Tibial nerve (tissue), 4 donors: ENCODE data around the gene KIF3A.

Experiments used
- CTCF ChIP-seq, 5 experiments: fragments of 200-600 bp in 3 of 5; fragments of 450-650 bp in 2 of 5; sonication (generic) in 3 of 5; IDR thresholded peaks; one replicate each; pipeline ENCODE4 v1.5.1; 2016 to 2019; ENCODE audit warnings: antibody characterized with exemption in 5 of 5, mild to moderate bottlenecking in 3 of 5, moderate library complexity in 2 of 5
- EP300 ChIP-seq, 2 donors: sonication (generic); formaldehyde crosslinking; IDR thresholded peaks; one replicate each; pipeline ENCODE4 v1.6.1; 2017; ENCODE audit warnings: antibody characterized with exemption in 2 of 2, mild to moderate bottlenecking in 1 of 2

- TF ChIP-seq EP300 (IDR thresholded peaks at IDR 0.05) (no peak), CTCF (IDR thresholded peaks at IDR 0.05) (no peak)
Measured at GRCh38 chr5:132772291-132773070, 35.1 kb upstream of the KIF3A start.
